HepG2 (cell line): ENCODE measurements around the gene LDAH. TPM values are rescaled to one million over a fixed set of nuclear protein-coding genes. Genes with fewer than 3 reads are reported as not detected.

Experiments used
- EP300 ChIP-seq, 3 experiments: sonication (generic) in 1 of 3; formaldehyde crosslinking in 1 of 3; IDR thresholded peaks; 2 replicates each; pipeline versions ENCODE4 v1.5.1 to v1.6.1; 2011 to 2020; ENCODE audit warnings: low read depth in 2 of 3, low read length in 2 of 3, borderline replicate concordance in 1 of 3, improper control_type of control experiment in 1 of 3, mild to moderate bottlenecking in 1 of 3, missing genetic modification reagents in 1 of 3, moderate library complexity in 1 of 3
- HOXA7 ChIP-seq: sonication (generic); formaldehyde crosslinking; IDR thresholded peaks from 2 replicates; pipeline ENCODE4 v1.8.1; 2022; ENCODE audit warnings: mild to moderate bottlenecking, missing genetic modification reagents, moderate library complexity
- PLRG1 ChIP-seq: fragments of 450-650 bp; conservative IDR thresholded peaks from 2 replicates; pipeline ENCODE4 v1.6.1; 2016
- PRMT3 ChIP-seq: sonication (generic); formaldehyde crosslinking; IDR thresholded peaks from 2 replicates; pipeline ENCODE4 v1.8.1; 2022; ENCODE audit warnings: low read depth, mild to moderate bottlenecking, moderate library complexity, missing genetic modification reagents, borderline replicate concordance
- SOX5 ChIP-seq: IDR thresholded peaks from 2 replicates; pipeline ENCODE4 v1.6.1; 2016; ENCODE audit warnings: borderline replicate concordance
- TRIM24 ChIP-seq: sonication (generic); formaldehyde crosslinking; IDR thresholded peaks from 2 replicates; pipeline ENCODE4 v1.8.0; 2022; ENCODE audit warnings: mild to moderate bottlenecking, missing genetic modification reagents
- XBP1 ChIP-seq: sonication (generic); formaldehyde crosslinking; IDR thresholded peaks from 2 replicates; pipeline ENCODE4 v1.5.0; 2020; ENCODE audit warnings: missing genetic modification reagents
- ZC3H13 ChIP-seq: sonication (generic); formaldehyde crosslinking; IDR thresholded peaks from 2 replicates; pipeline ENCODE4 v1.8.1; 2023; ENCODE audit warnings: mild to moderate bottlenecking, missing genetic modification reagents, moderate library complexity
- ZNF558 ChIP-seq: sonication (generic); formaldehyde crosslinking; IDR thresholded peaks from 2 replicates; pipeline ENCODE4 v1.9.0; 2022; ENCODE audit warnings: mild to moderate bottlenecking, missing genetic modification reagents, borderline replicate concordance
- ZNF564 ChIP-seq: sonication (generic); formaldehyde crosslinking; IDR thresholded peaks from 2 replicates; pipeline ENCODE4 v1.8.1; 2023; ENCODE audit warnings: mild to moderate bottlenecking, missing genetic modification reagents
- ZNF883 ChIP-seq: sonication (generic); formaldehyde crosslinking; IDR thresholded peaks from 2 replicates; pipeline ENCODE4 v1.5.1; 2020; ENCODE audit warnings: mild to moderate bottlenecking, missing genetic modification reagents; ENCODE audit errors: not compliant biosample characterization
- ZSCAN21 ChIP-seq: sonication (generic); formaldehyde crosslinking; IDR thresholded peaks from 2 replicates; pipeline ENCODE4 v1.8.0; 2022; ENCODE audit warnings: mild to moderate bottlenecking, missing genetic modification reagents, moderate library complexity, borderline replicate concordance
- polyA plus RNA-seq, 8 experiments: library from polyadenylated mRNA; depleted of rRNA in 3 of 8; stranded (reverse) in 7 of 8; unstranded in 1 of 8; fragments of >200 nt; fragmentation: Illumina TruSeq in 4 of 8; extraction: Trizol in 4 of 8; gene quantifications; 2 replicates each; pipeline versions ENCODE4 v1.2.1 to v1.2.3, GENCODE V29; 2011 to 2016; ENCODE audit warnings: low read depth in 4 of 8, missing spikeins in 1 of 8, mixed read lengths in 1 of 8; ENCODE audit not compliant: insufficient read depth in 1 of 8
- total RNA-seq, 5 experiments: library from RNA; depleted of rRNA; stranded (reverse); fragments of >200 nt; fragmentation: Illumina TruSeq; extraction: Trizol; gene quantifications; 2 replicates each; pipeline ENCODE4 v1.2.3, GENCODE V29; 2016; ENCODE audit warnings: low read depth in 1 of 5
- TF ChIP-seq, protein P1 (sequence below): sonication (generic); formaldehyde crosslinking; IDR thresholded peaks from 2 replicates; pipeline ENCODE4 v1.4.0; 2020; ENCODE audit warnings: mild to moderate bottlenecking, missing genetic modification reagents
- TF ChIP-seq, protein P2 (sequence below): sonication (generic); formaldehyde crosslinking; IDR thresholded peaks from 2 replicates; pipeline ENCODE4 v1.5.0; 2020; ENCODE audit warnings: missing genetic modification reagents, mild to moderate bottlenecking, borderline replicate concordance
- TF ChIP-seq, protein P3 (sequence below): sonication (generic); formaldehyde crosslinking; IDR thresholded peaks from 2 replicates; pipeline ENCODE4 v1.4.0; 2020; ENCODE audit warnings: mild to moderate bottlenecking, missing genetic modification reagents

Gene LDAH
- total and polyA plus RNA-seq, 2 of the 13 experiments (the other 11 are each of a cell fraction or from before 2014, with no cell fraction given) = 28.8 to 46.2 TPM

DNA sequence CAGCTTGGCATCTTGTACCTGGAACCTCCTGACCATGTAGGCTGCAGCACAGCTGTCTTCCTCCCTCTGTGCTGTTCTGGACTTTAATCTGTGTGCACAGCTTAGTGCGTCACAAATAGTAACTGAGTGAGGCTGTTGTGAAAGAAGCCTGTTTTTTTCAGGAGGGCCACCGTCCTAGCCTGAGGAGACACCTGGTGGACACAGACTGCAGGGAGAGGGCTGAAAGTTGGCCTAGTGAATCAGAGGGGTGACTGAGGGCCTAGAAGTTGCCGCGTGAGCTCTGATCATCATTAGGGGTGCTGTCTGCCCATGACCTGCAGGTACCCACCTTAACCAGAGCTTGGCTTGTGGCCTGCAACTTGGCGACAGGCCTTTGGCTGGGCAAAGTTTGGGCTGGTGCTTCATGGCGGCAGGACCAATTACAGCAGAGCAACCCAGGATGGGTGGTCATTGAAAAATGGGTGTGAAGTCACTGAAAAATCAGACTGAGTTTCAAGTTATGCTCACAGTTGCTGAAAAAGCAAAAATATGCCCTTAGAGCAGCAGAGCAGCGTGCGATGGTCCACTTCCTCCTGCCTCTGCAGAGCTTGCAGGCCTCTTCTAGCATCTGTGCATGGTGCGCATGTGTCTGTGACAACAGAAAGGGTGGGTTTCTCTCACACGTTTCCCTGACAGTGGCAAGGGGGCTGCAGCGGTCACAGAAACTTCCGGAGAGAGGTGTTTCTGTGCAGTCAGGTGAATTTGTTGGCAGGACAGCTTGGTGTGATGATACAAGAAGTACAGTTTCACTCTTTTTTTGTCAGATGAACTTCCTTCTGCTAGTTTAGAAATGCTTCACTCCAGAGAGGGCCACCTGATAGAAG, 146.3 kb downstream of the LDAH start (continued):
- TF ChIP-seq HOXA7 (CRISPR knock-in tag) = no peak
- 0 out of 2 replicates have a peak, but pooled peaks have one; percentile 37 for TF ChIP-seq ZNF564
- TF ChIP-seq ZSCAN21 = peak; percentile 94
- peak; percentile 76 for TF ChIP-seq SOX5 (CRISPR knock-in tag)
- no peak for TF ChIP-seq PLRG1
- TF ChIP-seq, protein P1, sequence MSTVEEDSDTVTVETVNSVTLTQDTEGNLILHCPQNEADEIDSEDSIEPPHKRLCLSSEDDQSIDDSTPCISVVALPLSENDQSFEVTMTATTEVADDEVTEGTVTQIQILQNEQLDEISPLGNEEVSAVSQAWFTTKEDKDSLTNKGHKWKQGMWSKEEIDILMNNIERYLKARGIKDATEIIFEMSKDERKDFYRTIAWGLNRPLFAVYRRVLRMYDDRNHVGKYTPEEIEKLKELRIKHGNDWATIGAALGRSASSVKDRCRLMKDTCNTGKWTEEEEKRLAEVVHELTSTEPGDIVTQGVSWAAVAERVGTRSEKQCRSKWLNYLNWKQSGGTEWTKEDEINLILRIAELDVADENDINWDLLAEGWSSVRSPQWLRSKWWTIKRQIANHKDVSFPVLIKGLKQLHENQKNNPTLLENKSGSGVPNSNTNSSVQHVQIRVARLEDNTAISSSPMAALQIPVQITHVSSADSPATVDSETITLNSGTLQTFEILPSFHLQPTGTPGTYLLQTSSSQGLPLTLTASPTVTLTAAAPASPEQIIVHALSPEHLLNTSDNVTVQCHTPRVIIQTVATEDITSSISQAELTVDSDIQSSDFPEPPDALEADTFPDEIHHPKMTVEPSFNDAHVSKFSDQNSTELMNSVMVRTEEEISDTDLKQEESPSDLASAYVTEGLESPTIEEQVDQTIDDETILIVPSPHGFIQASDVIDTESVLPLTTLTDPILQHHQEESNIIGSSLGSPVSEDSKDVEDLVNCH (CRISPR knock-in tag) = no peak
- TF ChIP-seq, protein P2, sequence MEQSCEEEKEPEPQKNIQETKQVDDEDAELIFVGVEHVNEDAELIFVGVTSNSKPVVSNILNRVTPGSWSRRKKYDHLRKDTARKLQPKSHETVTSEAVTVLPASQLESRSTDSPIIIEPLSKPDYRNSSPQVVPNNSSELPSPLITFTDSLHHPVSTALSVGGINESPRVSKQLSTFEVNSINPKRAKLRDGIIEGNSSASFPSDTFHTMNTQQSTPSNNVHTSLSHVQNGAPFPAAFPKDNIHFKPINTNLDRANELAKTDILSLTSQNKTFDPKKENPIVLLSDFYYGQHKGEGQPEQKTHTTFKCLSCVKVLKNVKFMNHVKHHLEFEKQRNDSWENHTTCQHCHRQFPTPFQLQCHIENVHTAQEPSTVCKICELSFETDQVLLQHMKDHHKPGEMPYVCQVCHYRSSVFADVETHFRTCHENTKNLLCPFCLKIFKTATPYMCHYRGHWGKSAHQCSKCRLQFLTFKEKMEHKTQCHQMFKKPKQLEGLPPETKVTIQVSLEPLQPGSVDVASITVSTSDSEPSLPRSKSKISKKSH (CRISPR knock-in tag) = no peak
- TF ChIP-seq ZC3H13 (CRISPR knock-in tag) = peak; percentile 88; the same call in 1 of the 2 replicates
- TF ChIP-seq PRMT3 (CRISPR knock-in tag) = peak; percentile 46; the same call in 1 of the 2 replicates
- TF ChIP-seq EP300 (IDR thresholded peaks at IDR 0.05; ENCODE audit: low read depth in 2 of 2, low read length in 2 of 2) = peak; percentile 53 to 86; a peak in 3 of 4 replicates
- TF ChIP-seq EP300 (CRISPR knock-in tag; IDR thresholded peaks at IDR 0.05; ENCODE audit: borderline replicate concordance) = peak; percentile 75; the same call in 1 of the 2 replicates
- no peak for TF ChIP-seq ZNF883 (CRISPR knock-in tag)
- TF ChIP-seq, protein P3, sequence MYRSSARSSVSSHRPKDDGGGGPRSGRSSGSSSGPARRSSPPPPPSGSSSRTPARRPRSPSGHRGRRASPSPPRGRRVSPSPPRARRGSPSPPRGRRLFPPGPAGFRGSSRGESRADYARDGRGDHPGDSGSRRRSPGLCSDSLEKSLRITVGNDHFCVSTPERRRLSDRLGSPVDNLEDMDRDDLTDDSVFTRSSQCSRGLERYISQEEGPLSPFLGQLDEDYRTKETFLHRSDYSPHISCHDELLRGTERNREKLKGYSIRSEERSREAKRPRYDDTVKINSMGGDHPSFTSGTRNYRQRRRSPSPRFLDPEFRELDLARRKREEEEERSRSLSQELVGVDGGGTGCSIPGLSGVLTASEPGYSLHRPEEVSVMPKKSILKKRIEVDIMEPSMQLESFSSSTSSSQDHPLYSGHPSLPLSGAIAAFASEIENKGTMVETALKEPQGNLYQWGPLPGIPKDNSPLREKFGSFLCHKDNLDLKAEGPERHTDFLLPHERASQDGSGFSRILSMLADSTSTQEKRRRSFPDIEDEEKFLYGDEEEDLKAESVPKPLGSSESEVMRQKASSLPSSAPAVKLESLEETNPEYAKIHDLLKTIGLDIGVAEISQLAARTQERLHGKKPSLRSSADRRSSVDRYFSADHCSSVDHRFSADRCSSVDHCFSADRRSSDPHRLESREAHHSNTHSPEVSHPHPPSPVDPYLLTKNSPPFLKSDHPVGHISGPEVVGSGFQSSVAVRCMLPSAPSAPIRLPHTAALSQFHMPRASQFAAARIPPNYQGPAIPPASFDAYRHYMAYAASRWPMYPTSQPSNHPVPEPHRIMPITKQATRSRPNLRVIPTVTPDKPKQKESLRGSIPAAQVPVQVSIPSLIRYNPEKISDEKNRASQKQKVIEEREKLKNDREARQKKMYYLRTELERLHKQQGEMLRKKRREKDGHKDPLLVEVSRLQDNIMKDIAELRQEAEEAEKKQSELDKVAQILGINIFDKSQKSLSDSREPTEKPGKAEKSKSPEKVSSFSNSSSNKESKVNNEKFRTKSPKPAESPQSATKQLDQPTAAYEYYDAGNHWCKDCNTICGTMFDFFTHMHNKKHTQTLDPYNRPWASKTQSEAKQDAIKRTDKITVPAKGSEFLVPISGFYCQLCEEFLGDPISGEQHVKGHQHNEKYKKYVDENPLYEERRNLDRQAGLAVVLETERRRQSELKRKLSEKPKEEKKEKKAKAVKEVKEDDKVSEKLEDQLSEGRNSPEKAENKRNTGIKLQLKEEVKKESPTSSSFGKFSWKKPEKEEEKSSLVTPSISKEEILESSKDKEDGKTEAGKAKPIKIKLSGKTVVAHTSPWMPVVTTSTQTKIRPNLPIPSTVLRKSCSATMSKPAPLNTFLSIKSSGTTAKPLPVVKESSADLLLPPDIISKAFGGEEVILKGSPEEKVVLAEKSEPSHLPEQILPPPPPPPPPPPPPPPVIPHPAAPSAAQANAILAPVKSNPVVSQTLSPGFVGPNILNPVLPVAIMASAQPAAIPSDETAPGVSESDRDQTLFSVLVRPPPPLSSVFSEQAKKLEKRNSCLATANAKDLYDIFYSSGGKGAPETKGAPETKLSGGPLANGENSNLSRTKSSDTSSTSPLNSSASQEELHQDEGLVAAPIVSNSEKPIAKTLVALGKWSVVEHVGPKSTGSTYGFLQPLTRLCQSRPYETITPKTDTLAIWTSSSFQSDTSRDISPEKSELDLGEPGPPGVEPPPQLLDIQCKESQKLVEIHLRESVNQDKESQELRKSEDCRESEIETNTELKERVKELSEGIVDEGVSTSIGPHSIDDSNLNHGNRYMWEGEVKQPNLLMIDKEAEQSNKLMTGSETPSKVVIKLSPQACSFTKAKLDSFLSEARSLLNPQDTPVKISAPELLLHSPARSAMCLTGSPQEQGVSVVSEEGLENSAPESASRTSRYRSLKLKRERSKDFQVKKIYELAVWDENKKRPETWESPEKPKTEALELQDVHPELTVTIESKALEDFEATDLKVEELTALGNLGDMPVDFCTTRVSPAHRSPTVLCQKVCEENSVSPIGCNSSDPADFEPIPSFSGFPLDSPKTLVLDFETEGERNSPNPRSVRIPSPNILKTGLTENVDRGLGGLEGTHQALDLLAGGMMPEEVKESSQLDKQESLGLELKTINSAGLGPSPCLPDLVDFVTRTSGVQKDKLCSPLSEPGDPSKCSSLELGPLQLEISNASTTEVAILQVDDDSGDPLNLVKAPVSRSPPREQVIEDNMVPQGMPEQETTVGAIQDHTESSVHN = no peak; the same call in 1 of the 2 replicates
- 0 out of 2 replicates have a peak, but pooled peaks have one; percentile 66 for TF ChIP-seq TRIM24 (CRISPR knock-in tag)
- no peak for TF ChIP-seq ZNF558
- no peak for TF ChIP-seq XBP1 (CRISPR knock-in tag)
